Central memory CD4-positive, alpha-beta T cell (primary cell): Measurements from ENCODE around the gene INSR.
"Not testable (repeated sequence)": the region's sequence is repeated elsewhere in the genome, so short reads cannot be mapped to it uniquely, and the experiment has no call there.

Source experiments
- DNase-seq: peaks from one replicate; pipeline ENCODE4 v3.0.0; 2022
- total RNA-seq, 3 experiments: gene quantifications; one replicate each; lab custom pipeline; 2026; lab: John Stamatoyannopoulos, UW

The INSR gene
- 9.6 to 13.4 (median 10.2) reads per million in 3 experiments for total RNA-seq

- DNase-seq, result peak; percentile 34
Measured at GRCh38 chr19:7293762-7294557, at the start of gene INSR. INSR (minus strand) TSS chr19:7294414; CDS start chr19:7293891, 523 bp downstream.

- DNase-seq, result no peak
Measured at GRCh38 chr19:7342143-7342542, 47.9 kb upstream of the INSR start.

DNA sequence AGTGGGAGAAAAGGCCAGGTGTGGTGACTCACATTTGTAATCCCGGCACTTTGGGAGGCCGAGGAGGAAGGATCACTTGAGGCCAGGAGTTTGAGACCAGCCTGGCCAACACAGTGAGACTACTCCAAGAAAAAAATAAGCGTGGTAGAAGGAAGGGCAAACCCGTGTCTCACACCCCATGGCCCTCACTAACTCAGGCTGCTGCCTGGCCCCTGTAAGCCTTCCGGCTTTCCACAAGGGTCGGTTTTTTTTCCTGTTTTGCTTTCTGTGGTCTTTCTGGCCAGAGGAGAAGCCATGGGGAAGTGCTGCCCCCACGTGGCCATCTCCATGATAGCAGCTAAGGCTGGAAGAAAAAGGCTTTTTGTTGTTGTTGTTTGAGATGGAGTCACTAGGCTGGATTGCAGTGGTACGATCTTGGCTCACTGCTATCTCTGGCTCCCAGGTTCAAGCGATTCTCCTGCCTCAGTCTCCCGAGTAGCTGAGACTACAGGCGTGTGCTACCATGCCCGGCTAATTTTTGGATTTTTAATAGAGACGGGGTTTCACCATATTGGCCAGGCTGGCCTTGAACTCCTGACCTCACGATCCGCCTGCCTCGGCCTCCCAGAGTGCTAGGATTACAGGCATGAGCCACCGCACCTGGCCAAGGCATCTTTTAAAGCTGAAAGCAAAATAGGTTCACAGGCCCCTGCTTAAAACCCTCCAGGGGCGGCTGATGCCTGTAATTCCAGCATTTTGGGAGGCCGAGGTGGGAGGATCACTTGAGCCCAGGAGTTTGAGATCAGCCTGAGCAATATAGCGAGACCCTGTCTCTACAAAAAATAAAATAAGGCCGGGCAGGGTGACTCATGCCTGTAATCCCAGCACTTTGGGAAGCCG, 47.0 kb upstream of the INSR start:
- peak; percentile 72 for DNase-seq

DNA sequence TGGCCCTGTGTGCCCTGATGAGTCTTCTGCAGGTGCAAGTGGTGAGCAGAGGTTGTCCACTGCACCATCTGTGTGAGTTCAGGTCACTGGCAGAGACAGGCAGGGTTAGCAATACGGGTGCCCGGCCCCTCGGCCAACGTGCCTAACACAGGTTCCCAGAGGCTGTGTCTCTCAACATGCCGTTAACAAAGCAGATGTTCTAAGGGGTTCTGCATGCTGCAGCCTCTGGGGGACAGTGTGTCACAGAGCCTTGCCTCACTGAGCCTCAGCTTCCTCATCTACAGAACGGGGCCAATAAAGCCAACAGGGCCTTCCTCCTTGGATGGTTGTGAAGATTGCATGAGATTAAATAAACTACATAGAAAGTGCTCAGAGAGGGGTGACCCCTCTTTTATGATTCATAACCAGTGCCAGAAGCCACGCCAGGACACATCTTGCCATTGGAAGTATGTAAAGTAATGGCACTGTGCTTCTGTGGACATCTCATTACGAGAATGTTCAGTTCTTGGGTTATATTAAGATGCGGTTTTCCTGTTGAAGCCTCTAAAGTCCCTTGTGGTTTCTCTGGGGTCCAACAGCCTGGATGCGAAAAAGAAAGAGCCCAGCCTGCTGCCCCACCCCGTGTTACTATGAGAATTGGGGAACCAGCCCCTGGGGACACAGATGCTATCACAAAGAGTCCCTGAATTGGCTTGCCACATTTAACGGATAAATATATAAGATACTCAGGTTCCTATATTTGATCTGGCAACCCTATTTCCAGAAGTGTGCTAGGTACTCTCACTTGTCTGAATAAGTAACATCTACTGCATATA, 43.4 kb upstream of the INSR start:
- peak; percentile 17 for DNase-seq

DNA sequence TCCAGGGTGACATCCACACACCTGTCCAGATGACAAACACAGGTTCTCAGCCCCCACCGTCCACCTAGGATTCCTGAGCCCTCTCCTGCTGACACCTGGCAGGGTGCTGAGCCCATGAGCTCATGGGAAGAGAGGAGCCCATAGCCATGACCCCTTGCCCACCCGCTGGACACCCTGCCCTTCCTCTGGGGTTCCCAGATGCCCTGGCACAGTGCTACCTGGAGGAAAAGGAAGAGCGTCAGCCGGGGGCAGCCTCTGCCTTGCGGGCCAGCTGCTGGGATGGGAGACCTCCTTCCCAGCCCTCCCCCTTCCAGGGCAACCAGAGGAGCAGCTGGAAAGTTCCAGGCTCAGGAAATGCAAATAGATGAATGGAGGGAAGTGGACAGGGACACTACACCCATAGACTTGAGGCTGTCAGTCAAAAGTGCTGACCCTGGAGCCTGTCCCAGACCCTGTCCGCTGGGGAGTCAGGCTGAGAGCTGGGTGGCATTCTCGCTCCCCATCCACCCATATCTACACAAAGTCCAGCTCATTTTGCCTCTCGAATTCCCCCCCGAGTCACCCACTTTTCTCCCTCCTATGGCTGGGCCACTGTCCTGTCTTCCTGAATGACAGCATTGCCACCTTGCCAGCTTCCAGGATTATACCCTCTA, 42.2 kb upstream of the INSR start:
- no peak for DNase-seq

DNA sequence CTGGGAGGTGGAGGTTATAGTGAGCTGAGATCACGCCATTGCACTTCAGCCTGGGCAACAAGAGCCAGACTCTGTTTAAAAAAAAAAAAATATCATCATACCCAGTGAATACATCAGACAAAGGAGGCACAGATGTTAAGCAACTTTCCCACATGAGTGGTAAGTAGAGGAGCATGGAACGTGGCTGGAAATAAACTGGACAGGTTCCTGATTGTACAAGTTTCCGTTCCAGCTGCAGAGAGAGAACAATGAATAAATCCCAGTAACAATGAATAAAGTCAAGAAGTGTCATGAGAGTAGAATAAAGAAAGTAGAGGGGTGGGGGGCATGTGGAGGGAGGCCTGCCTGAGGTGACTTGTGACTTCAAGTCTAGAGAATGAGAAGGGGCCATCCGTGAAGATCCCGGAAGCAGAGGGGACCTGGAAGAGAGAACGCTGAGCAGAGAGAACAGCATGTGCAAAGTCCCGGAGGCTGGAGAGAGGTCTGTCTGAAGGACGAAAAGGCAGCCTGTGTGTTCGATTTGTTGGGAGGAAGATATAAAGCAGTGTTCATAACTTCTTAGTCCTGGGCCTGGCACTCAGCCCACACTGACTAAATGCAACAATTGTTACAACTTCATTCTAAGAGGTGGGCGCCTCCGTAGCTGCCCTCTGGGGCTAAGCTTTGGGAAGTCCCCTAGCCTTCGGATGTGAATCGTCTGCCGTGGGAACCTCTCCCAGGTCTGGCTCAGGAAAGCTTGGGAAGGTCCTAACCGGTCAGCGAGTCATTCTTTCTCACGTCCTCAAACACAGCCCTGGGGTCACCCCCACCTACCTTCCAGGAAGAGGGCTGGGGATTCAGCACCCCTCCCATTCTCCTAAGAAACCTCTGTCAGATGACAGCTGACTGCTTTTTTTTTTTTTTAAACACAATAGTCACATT, 39.2 kb upstream of the INSR start:
- no peak for DNase-seq

DNA sequence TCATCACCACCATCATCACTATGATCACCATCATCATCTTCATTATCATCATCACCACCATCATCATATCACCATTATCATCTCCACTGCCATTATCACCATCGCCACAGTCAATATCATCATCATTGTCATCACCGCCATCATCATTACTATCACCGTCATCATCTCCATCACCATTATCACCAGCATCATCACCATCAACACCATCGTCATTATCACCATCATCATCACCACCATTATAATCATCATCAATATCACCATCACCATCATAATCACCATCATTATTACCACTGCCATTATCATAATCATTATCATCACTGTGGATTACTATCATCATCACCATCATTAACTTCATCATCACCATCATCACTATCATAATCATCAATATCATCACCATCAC, 37.2 kb upstream of the INSR start:
- no peak for DNase-seq

- DNase-seq, result no peak
Measured at GRCh38 chr19:7328647-7329046, 34.4 kb upstream of the INSR start.

- DNase-seq, result no peak
Measured at GRCh38 chr19:7327802-7328201, 33.6 kb upstream of the INSR start.

DNA sequence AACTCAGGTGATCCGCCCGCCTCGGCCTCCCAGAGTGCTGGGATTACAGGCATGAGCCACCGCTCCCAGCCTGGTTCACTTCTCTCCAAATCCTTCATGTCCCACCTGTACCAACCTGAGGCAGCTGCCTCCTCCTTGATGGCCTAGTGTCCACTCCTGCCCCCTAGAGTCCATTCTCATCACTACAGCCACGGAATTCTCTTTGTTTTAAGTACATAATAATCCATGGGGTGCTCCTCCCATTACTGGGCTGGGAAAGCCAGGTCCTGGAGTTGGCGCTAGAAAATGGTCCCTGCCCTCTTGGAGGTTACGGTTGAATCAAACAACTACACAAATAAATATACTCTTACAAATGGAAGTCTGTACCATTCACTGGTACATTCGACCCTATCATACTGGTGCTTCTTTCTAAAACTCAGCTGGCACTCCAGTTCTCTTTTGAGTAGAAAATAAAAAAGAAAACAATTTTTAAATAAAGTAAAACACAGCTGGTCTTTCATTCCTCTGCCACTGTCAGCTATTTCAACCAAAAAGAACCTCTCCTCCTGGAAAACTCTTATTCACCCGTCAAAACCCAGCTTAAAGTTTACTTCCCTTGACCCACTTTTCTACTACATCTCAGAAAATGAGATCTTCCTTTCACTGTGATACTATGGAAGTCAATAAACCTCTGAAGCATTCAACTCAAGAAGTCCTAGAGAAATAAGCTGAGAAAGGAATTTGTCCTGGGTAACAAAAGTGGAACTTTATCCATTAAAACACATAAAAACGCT, 32.1 kb upstream of the INSR start:
- peak; percentile 19 for DNase-seq

DNA sequence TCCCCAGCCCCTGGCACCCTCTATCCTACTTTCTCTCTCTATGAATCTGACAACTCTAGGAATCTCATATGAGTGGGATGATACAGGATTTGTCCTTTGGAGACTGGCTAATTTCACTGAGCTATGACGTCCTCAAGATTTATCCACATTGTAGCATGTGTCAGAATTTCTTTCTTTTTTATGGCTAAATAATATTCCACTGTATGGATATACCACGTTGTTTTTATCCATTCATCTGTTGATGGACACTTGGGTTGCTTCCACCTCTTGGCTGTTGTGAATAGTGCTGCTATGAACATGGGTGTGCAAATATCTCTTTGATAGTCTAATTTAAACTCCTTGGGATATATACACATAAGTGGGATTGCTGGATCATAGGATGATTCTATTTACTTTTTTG, 24.0 kb upstream of the INSR start:
- no peak for DNase-seq

GRCh38 chr19:7312816-7313215, 18.6 kb upstream of the INSR start:
- no peak for DNase-seq

DNA sequence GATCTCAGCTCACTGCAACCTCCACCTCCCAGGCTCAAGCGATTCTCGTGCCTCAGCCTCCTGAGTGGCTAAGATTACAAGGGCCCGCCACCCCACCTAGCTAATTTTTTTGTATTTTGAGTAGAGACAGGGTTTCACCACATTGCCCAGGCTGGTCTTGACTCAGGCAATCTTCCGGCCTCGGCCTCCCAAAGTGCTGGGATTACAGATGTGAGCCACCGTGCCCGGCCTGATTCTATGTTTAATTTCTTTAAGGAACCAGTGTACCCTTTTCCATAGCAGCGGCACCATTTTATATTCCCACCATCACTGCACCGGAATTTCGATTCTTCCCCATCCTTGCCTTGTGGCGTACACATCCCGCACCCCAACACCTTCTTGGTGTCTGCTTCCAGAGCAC, 17.7 kb upstream of the INSR start:
- DNase-seq, result no peak

- DNase-seq, result not testable (repeated sequence)
Measured at GRCh38 chr19:7308327-7308726, 14.1 kb upstream of the INSR start.

DNA sequence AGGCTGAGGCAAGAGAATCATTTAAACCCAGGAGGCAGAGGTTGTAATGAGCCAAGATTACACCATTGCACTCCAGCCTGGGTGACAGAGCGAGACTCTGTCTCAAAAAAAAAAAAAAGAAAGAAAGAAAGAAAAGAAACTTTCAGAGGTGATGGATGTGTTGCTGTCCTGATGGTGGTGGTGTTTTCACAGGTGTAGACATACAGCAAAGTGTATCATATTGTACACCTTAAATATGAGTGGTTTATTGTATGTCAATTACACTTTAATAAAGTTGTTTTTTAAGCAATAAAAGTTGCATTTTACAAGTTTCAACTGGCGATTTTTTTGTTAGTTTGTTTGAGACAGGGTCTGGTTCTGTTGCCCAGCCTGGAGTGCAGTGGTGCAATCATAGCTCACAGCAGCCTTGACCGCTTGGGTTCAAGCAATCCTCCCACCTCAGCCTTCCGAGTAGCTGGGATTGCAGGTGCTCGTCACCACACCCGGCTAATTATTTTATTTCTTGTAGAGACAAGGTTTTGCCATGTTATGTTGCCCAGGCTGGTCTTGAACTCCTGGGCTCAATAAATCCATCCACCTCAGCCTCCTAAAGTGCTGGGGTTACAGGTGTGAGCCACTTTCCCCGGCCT, 13.5 kb upstream of the INSR start:
- DNase-seq, result no peak

- DNase-seq, result no peak
Measured at GRCh38 chr19:7304200-7304599, 10.0 kb upstream of the INSR start.

GRCh38 chr19:7303470-7303869, 9.3 kb upstream of the INSR start:
- DNase-seq, result no peak

DNA sequence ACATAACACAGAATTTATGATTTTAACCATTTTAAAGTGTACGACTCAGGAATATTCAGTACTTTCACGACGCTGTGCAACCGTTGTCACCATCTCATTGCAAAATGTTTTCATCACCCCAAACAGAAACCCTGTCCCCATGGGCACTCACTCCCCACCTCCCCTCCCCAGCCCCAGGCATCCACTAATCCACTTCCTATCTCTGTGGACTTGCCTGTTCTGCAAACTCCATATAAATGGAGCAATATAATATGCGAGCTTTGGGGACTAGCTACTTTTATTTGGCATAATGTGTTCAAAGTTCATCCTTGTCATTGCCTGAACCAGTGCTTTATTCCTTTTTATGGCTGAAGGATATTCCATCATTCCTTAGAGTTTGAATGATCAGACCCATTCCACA, 7.3 kb upstream of the INSR start:
- no peak for DNase-seq

DNA sequence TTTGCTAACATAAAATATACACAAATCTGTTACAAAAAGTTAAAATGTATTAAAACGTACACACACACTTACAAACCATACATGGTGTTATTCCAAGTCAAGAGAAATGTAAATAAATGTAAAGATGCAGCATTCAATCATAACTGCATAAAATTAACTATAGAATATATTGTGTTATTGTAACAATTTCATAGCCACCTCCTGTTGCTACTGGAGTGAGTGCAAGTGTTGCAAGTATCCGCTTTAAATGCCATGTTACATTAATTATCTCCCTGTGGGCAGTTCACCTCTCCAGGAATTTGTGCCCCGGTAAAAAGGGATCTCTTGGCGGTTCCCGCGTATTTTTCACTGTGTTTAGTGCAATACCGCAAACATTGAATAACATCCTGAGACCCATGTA, 3.5 kb upstream of the INSR start:
- DNase-seq, result no peak

- DNase-seq, result no peak
Measured at GRCh38 chr19:7295912-7296536, 1.8 kb upstream of the INSR start.
